Naive B cell (primary cell): ENCODE data around the gene CNTFR. TPM values are rescaled to one million over a fixed set of nuclear protein-coding genes. Genes with fewer than 3 reads are reported as not detected.
A peak's percentile ranks its signal among the peaks of the same experiment; 100 is the strongest.

ENCODE experiments used
- ATAC-seq, 2 donors: fragments of 150-1000 bp; cut with Tn5 transposase; 2 replicates each; pipeline ENCODE4 v1.10.0; 2021; ENCODE audit warnings: low read depth in 2 of 2, mild to moderate bottlenecking in 2 of 2, moderate library complexity in 2 of 2
- DNase-seq: peaks from one replicate; pipeline ENCODE4 v3.0.0; 2022
- H3K27ac Mint-ChIP-seq, 6 donors: one replicate each; pipeline ENCODE4 v1.8.0; 2020 to 2022; ENCODE audit warnings: mild to moderate bottlenecking in 6 of 6, mixed read lengths in 6 of 6, moderate library complexity in 5 of 6, inconsistent platforms in 2 of 6
- H3K27me3 Mint-ChIP-seq, 3 donors: one replicate each; pipeline ENCODE4 v1.8.0; 2021 to 2022; ENCODE audit warnings: mixed read lengths in 3 of 3, mild to moderate bottlenecking in 1 of 3
- H3K36me3 Mint-ChIP-seq, 2 donors: one replicate each; pipeline ENCODE4 v1.8.0; 2020 to 2022; ENCODE audit warnings: mixed read lengths in 2 of 2, inconsistent platforms in 1 of 2, mild to moderate bottlenecking in 1 of 2
- H3K4me1 Mint-ChIP-seq, 3 donors: one replicate each; pipeline ENCODE4 v1.8.0; 2020 to 2022; ENCODE audit warnings: mixed read lengths in 3 of 3, inconsistent platforms in 1 of 3, mild to moderate bottlenecking in 1 of 3, moderate library complexity in 1 of 3
- H3K4me3 Mint-ChIP-seq, 8 donors: one replicate each; pipeline ENCODE4 v1.8.0; 2020 to 2022; ENCODE audit warnings: mild to moderate bottlenecking in 8 of 8, mixed read lengths in 8 of 8, moderate library complexity in 8 of 8, inconsistent platforms in 2 of 8
- H3K9me3 Mint-ChIP-seq, 7 donors: one replicate each; pipeline ENCODE4 v1.8.0; 2020 to 2022; ENCODE audit warnings: mixed read lengths in 7 of 7, mild to moderate bottlenecking in 5 of 7, inconsistent platforms in 2 of 7, moderate library complexity in 1 of 7
- polyA plus RNA-seq, 6 donors: library from polyadenylated mRNA; unstranded; fragments of 300-500 nt; fragmentation: Illumina TruSeq; gene quantifications; one replicate each; pipeline ENCODE4 v1.2.3, GENCODE V29; 2021; ENCODE audit warnings: low read depth in 6 of 6

Gene CNTFR
- polyA plus RNA-seq, 6 donors from 2014 or later: not detected

GRCh38 chr9:34628656-34629490, 39.3 kb upstream of the CNTFR start, which contains the start of gene ARID3C:
TSS of gene ARID3C (minus strand) at chr9:34629066. CDS start at chr9:34628014, 1,052 bp downstream.
- Mint-ChIP-seq H3K27me3 (peaks cover 33 to 66% (median 61%) of the 10 kb centered on the region in 3 donors), H3K4me1 (peaks cover 15 to 25% (median 25%) of the 10 kb centered on the region in 3 donors), H3K4me3 (peak within 1 kb of the TSS; percentile 82 to 95 (median 86)), H3K36me3 (peaks cover 0 to 10% of the 10 kb centered on the region in 2 donors), H3K9me3 (no peaks in the 10 kb centered on the region), H3K27ac (peak within 1 kb of the TSS in 3 of 6 donors; percentile 23 to 73 (median 36))
- ATAC-seq (peak; percentile 81), DNase-seq (no peak)

- H3K9me3 Mint-ChIP-seq: peaks cover 0 to 3% (median 0%) of the 10 kb centered on the region in 7 donors
- H3K4me3 Mint-ChIP-seq: peak overlapping the region; percentile 65 to 95 (median 84)
- DNase-seq: no peak
- peaks cover 0 to 13% of the 10 kb centered on the region in 2 donors for H3K36me3 Mint-ChIP-seq
- peak overlapping the region in 3 of 6 donors; percentile 3 to 73 (median 23) for H3K27ac Mint-ChIP-seq
- ATAC-seq: no peak
- H3K27me3 Mint-ChIP-seq: peaks cover 39 to 75% (median 70%) of the 10 kb centered on the region in 3 donors
- peaks cover 19 to 29% (median 28%) of the 10 kb centered on the region in 3 donors for H3K4me1 Mint-ChIP-seq
Measured at GRCh38 chr9:34627716-34628655, 38.5 kb upstream of the CNTFR start.

GRCh38 chr9:34625186-34625486, 35.6 kb upstream of the CNTFR start:
- H3K9me3 Mint-ChIP-seq: peaks cover 0 to 7% (median 0%) of the 10 kb centered on the region in 7 donors
- no peak overlapping the region for H3K27ac Mint-ChIP-seq
- no peak for ATAC-seq
- H3K27me3 Mint-ChIP-seq: peaks cover 51 to 85% (median 77%) of the 10 kb centered on the region in 3 donors
- DNase-seq: no peak
- H3K4me3 Mint-ChIP-seq: no peak overlapping the region
- H3K4me1 Mint-ChIP-seq: peaks cover 28 to 43% (median 42%) of the 10 kb centered on the region in 3 donors
- peaks cover 0 to 22% of the 10 kb centered on the region in 2 donors for H3K36me3 Mint-ChIP-seq

GRCh38 chr9:34624475-34625185, 35.1 kb upstream of the CNTFR start:
- H3K9me3 Mint-ChIP-seq: peaks cover 0 to 7% (median 0%) of the 10 kb centered on the region in 7 donors
- H3K27ac Mint-ChIP-seq: no peak overlapping the region
- H3K4me1 Mint-ChIP-seq: peaks cover 32 to 45% (median 43%) of the 10 kb centered on the region in 3 donors
- DNase-seq (no peak), ATAC-seq (no peak)
- peak overlapping the region in 1 of 8 donors; percentile 61 for H3K4me3 Mint-ChIP-seq
- peaks cover 48 to 80% (median 72%) of the 10 kb centered on the region in 3 donors for H3K27me3 Mint-ChIP-seq
- H3K36me3 Mint-ChIP-seq: peaks cover 0 to 22% of the 10 kb centered on the region in 2 donors

GRCh38 chr9:34623374-34624235, 34.1 kb upstream of the CNTFR start:
- ATAC-seq (peak; percentile 15 to 19), DNase-seq (peak; percentile 46)
- H3K4me1 Mint-ChIP-seq: peaks cover 35 to 47% (median 45%) of the 10 kb centered on the region in 3 donors
- peaks cover 0 to 19% of the 10 kb centered on the region in 2 donors for H3K36me3 Mint-ChIP-seq
- peak overlapping the region in 2 of 6 donors; percentile 43 to 90 for H3K27ac Mint-ChIP-seq
- H3K4me3 Mint-ChIP-seq: peak overlapping the region; percentile 30 to 76 (median 58)
- peaks cover 0 to 7% (median 0%) of the 10 kb centered on the region in 7 donors for H3K9me3 Mint-ChIP-seq
- peaks cover 41 to 73% (median 61%) of the 10 kb centered on the region in 3 donors for H3K27me3 Mint-ChIP-seq

GRCh38 chr9:34620061-34620994, 30.8 kb upstream of the CNTFR start, which contains the start of gene DCTN3:
TSS of gene DCTN3 (minus strand) at chr9:34620495. CDS start at chr9:34620464, 31 bp downstream.
- H3K27me3 Mint-ChIP-seq: peaks cover 27 to 40% (median 33%) of the 10 kb centered on the region in 3 donors
- H3K4me1 Mint-ChIP-seq: peaks cover 31 to 45% (median 36%) of the 10 kb centered on the region in 3 donors
- DNase-seq (peak; percentile 90), ATAC-seq (peak; percentile 97 to 98)
- H3K36me3 Mint-ChIP-seq: peaks cover 18 to 25% of the 10 kb centered on the region in 2 donors
- H3K4me3 Mint-ChIP-seq: peak within 1 kb of the TSS; percentile 94 to 99 (median 96)
- peaks cover 0 to 7% (median 0%) of the 10 kb centered on the region in 7 donors for H3K9me3 Mint-ChIP-seq
- H3K27ac Mint-ChIP-seq: peak within 1 kb of the TSS; percentile 48 to 92 (median 88)

GRCh38 chr9:34615132-34615531, 25.6 kb upstream of the CNTFR start:
- H3K4me3 Mint-ChIP-seq: peak overlapping the region in 1 of 8 donors; percentile 11

GRCh38 chr9:34612788-34613390, 23.4 kb upstream of the CNTFR start:
- Mint-ChIP-seq H3K27ac (peak overlapping the region in 4 of 6 donors; percentile 64 to 94 (median 81)), H3K36me3 (peaks cover 13 to 24% of the 10 kb centered on the region in 2 donors), H3K9me3 (peaks cover 0 to 2% (median 0%) of the 10 kb centered on the region in 7 donors), H3K27me3 (no peaks in the 10 kb centered on the region), H3K4me1 (peaks cover 16 to 26% (median 22%) of the 10 kb centered on the region in 3 donors), H3K4me3 (peak overlapping the region; percentile 86 to 96 (median 93))
- DNase-seq (peak; percentile 75), ATAC-seq (peak; percentile 55 to 60)

More at GRCh38 chr9:34615132-34615531, 25.6 kb upstream of the CNTFR start:
- H3K9me3 Mint-ChIP-seq: peaks cover 0 to 2% (median 0%) of the 10 kb centered on the region in 7 donors
- H3K27ac Mint-ChIP-seq: no peak overlapping the region
- H3K27me3 Mint-ChIP-seq: no peaks in the 10 kb centered on the region
- DNase-seq (no peak), ATAC-seq (no peak)
- peaks cover 13 to 24% of the 10 kb centered on the region in 2 donors for H3K36me3 Mint-ChIP-seq
- peaks cover 29 to 44% (median 34%) of the 10 kb centered on the region in 3 donors for H3K4me1 Mint-ChIP-seq

GRCh38 chr9:34611811-34612787, 22.6 kb upstream of the CNTFR start, which contains the start of gene RPP25L:
TSS of gene RPP25L (minus strand) at chr9:34612097. CDS start at chr9:34611296, 801 bp downstream.
- peak; percentile 88 to 89 for ATAC-seq
- Mint-ChIP-seq H3K4me3 (peak within 1 kb of the TSS; percentile 86 to 96 (median 93)), H3K9me3 (peaks cover 0 to 2% (median 0%) of the 10 kb centered on the region in 7 donors), H3K27ac (peak within 1 kb of the TSS; percentile 78 to 94 (median 92)), H3K36me3 (peaks cover 12 to 18% of the 10 kb centered on the region in 2 donors), H3K4me1 (peaks cover 16 to 26% (median 22%) of the 10 kb centered on the region in 3 donors), H3K27me3 (no peaks in the 10 kb centered on the region)
- DNase-seq: peak; percentile 84
